Liver (tissue), 9 donors: ENCODE data around the gene SORCS2. TPM values are rescaled to one million over a fixed set of nuclear protein-coding genes. Genes with fewer than 3 reads are reported as not detected.

Source experiments
- DNase-seq: peaks from one replicate; pipeline ENCODE4 v3.0.0-alpha.2; 2017; ENCODE audit warnings: low spot score
- H3K27ac ChIP-seq, 2 donors: one replicate each; pipeline ENCODE4 v1.7.0; 2013; ENCODE audit warnings: inconsistent platforms in 2 of 2, low read length in 2 of 2, control low read depth in 1 of 2, low read depth in 1 of 2, mild to moderate bottlenecking in 1 of 2
- H3K27me3 ChIP-seq, 4 donors: one replicate each; pipeline versions ENCODE4 v1.6.1 to v1.7.0; 2013; ENCODE audit warnings: low read length in 3 of 4, inconsistent platforms in 1 of 4, mild to moderate bottlenecking in 1 of 4, moderate library complexity in 1 of 4; ENCODE audit not compliant: control insufficient read depth in 4 of 4, insufficient read depth in 4 of 4
- H3K36me3 ChIP-seq, 4 donors: one replicate each; pipeline versions ENCODE4 v1.6.1 to v1.7.0; 2013; ENCODE audit warnings: low read length in 3 of 4, mild to moderate bottlenecking in 3 of 4, low read depth in 1 of 4, moderate library complexity in 1 of 4; ENCODE audit not compliant: control insufficient read depth in 4 of 4, insufficient read depth in 3 of 4
- H3K4me1 ChIP-seq, 4 donors: one replicate each; pipeline versions ENCODE4 v1.6.1 to v1.7.0; 2013; ENCODE audit warnings: low read length in 3 of 4, mild to moderate bottlenecking in 3 of 4, moderate library complexity in 1 of 4; ENCODE audit not compliant: control insufficient read depth in 4 of 4, insufficient read depth in 4 of 4
- H3K4me3 ChIP-seq, 3 donors: one replicate each; pipeline versions ENCODE4 v1.6.1 to v1.7.0; 2013; ENCODE audit warnings: low read length in 3 of 3, control low read depth in 1 of 3, low read depth in 1 of 3, mild to moderate bottlenecking in 1 of 3
- H3K9ac ChIP-seq, 2 donors: one replicate each; pipeline ENCODE4 v1.7.0; 2013; ENCODE audit warnings: low read length in 2 of 2, mild to moderate bottlenecking in 2 of 2, moderate library complexity in 2 of 2, control low read depth in 1 of 2, low read depth in 1 of 2
- H3K9me3 ChIP-seq, 4 donors: one replicate each; pipeline versions ENCODE4 v1.6.1 to v1.7.0; 2013; ENCODE audit warnings: low read length in 3 of 4; ENCODE audit not compliant: control insufficient read depth in 4 of 4
- CTCF ChIP-seq: fragments of 150-350 bp; IDR thresholded peaks from 2 replicates; pipeline ENCODE4 v1.5.1; 2017; ENCODE audit warnings: improper control_type of control experiment, low read depth, low read length; ENCODE audit not compliant: missing input control
- EGR1 ChIP-seq, 2 donors: IDR thresholded peaks; 2 replicates each; pipeline ENCODE4 v1.6.1; 2016 to 2018; ENCODE audit warnings: antibody characterized with exemption in 2 of 2, low read depth in 2 of 2
- FOXA2 ChIP-seq: IDR thresholded peaks from 2 replicates; pipeline ENCODE4 v1.6.1; 2016; ENCODE audit warnings: antibody characterized with exemption
- GABPA ChIP-seq, 2 donors: IDR thresholded peaks in 1 of 2; conservative IDR thresholded peaks in 1 of 2; 2 replicates each; pipeline ENCODE4 v1.6.1; 2016; ENCODE audit warnings: antibody characterized with exemption in 2 of 2, mild to moderate bottlenecking in 1 of 2, moderate library complexity in 1 of 2
- HNF4A ChIP-seq, 2 donors: conservative IDR thresholded peaks; 2 replicates each; pipeline ENCODE4 v1.6.1; 2016; ENCODE audit warnings: antibody characterized with exemption in 2 of 2, mild to moderate bottlenecking in 2 of 2
- HNF4G ChIP-seq: IDR thresholded peaks from 2 replicates; pipeline ENCODE4 v1.6.1; 2016; ENCODE audit warnings: antibody characterized with exemption
- JUND ChIP-seq, 2 donors: IDR thresholded peaks; 2 replicates each; pipeline ENCODE4 v1.6.1; 2016; ENCODE audit warnings: antibody characterized with exemption in 2 of 2
- NR2F2 ChIP-seq: IDR thresholded peaks from 2 replicates; pipeline ENCODE4 v1.6.1; 2016; ENCODE audit warnings: antibody characterized with exemption
- RAD21 ChIP-seq, 2 donors: IDR thresholded peaks; 2 replicates each; pipeline ENCODE4 v1.6.1; 2016; ENCODE audit warnings: antibody characterized with exemption in 2 of 2, mild to moderate bottlenecking in 2 of 2
- REST ChIP-seq: IDR thresholded peaks from 2 replicates; pipeline ENCODE4 v1.6.1; 2016; ENCODE audit warnings: antibody characterized with exemption, mild to moderate bottlenecking
- SP1 ChIP-seq: IDR thresholded peaks from 2 replicates; pipeline ENCODE4 v1.6.1; 2018; ENCODE audit warnings: antibody characterized with exemption, mild to moderate bottlenecking
- TAF1 ChIP-seq: conservative IDR thresholded peaks from 2 replicates; pipeline ENCODE4 v1.6.1; 2016; ENCODE audit warnings: antibody characterized with exemption, mild to moderate bottlenecking
- YY1 ChIP-seq: IDR thresholded peaks from 2 replicates; pipeline ENCODE4 v1.6.1; 2016; ENCODE audit warnings: antibody characterized with exemption, mild to moderate bottlenecking
- ZBTB33 ChIP-seq: IDR thresholded peaks from 2 replicates; pipeline ENCODE4 v1.6.1; 2016; ENCODE audit warnings: antibody characterized with exemption
- WGBS: extraction: QIAGEN DNeasy Blood & Tissue Kit; methylation state at CpG from one replicate; pipeline ENCODE4 v1.1.7; 2013; 5-methylcytosine and 5-hydroxymethylcytosine counted together
- polyA plus RNA-seq, 2 donors: library from polyadenylated mRNA; stranded (reverse) in 1 of 2; unstranded in 1 of 2; fragments of 200-250 nt in 1 of 2; fragments of >200 nt in 1 of 2; fragmentation: Nextera tagmentation in 1 of 2; extraction: Ambion mirVana in 1 of 2; gene quantifications; one replicate each; pipeline versions ENCODE4 v1.2.1 to v1.2.3, GENCODE V29; 2013 to 2015
- total RNA-seq, 2 donors: library from RNA; depleted of rRNA; stranded (reverse); fragments of >200 nt; gene quantifications; one replicate each; pipeline ENCODE4 v1.2.3, GENCODE V29; 2014
- donor health status: healthy.
- donor health status: healthy.
- donor health status: healthy.
- donor health status: healthy.
- donor health status: healthy.

The SORCS2 gene
- total and polyA plus RNA-seq, 4 donors: 0.10 to 1.4 (median 0.92) TPM

- TF ChIP-seq HNF4A (conservative IDR thresholded peaks at IDR 0.05) (no peak), REST (no peak), JUND (IDR thresholded peaks at IDR 0.05) (no peak), GABPA (IDR thresholded peaks at IDR 0.05 in 1 of 2, conservative IDR thresholded peaks at IDR 0.05 in 1 of 2) (no peak), EGR1 (IDR thresholded peaks at IDR 0.05; ENCODE audit: low read depth in 2 of 2) (no peak), ZBTB33 (no peak), SP1 (no peak), CTCF (no peak), YY1 (no peak), FOXA2 (no peak), NR2F2 (no peak), RAD21 (IDR thresholded peaks at IDR 0.05) (no peak), HNF4G (no peak), TAF1 (no peak)
- no peaks in the 10 kb centered on the region for H3K36me3 ChIP-seq
- H3K9me3 ChIP-seq: no peaks in the 10 kb centered on the region
- no peak overlapping the region for H3K27ac ChIP-seq
- no peak overlapping the region for H3K9ac ChIP-seq
- no peaks in the 10 kb centered on the region for H3K27me3 ChIP-seq
- no peaks in the 10 kb centered on the region for H3K4me1 ChIP-seq
- 92% methylated on average over 23 of the region's 23 CpGs for WGBS
- no peak for DNase-seq
- H3K4me3 ChIP-seq: no peak overlapping the region
Observed at GRCh38 chr4:7432531-7433375, 240.4 kb downstream of the SORCS2 start.
